NOMO-1 treated with DMSO at 0.1 percent for 48 hours (cell line): ENCODE results near the gene SEMA3A.
"Not testable (repeated sequence)": the region's sequence is repeated elsewhere in the genome, so short reads cannot be mapped to it uniquely, and the experiment has no call there.

Experiments
- DNase-seq: peaks from one replicate; lab custom pipeline; 2025; ENCODE audit not compliant: unreplicated experiment; lab: John Stamatoyannopoulos, UW

Gene SEMA3A

GRCh38 chr7:84069999-84070500 is 124.5 kb downstream of the SEMA3A start:
- DNase-seq, result no peak

DNA sequence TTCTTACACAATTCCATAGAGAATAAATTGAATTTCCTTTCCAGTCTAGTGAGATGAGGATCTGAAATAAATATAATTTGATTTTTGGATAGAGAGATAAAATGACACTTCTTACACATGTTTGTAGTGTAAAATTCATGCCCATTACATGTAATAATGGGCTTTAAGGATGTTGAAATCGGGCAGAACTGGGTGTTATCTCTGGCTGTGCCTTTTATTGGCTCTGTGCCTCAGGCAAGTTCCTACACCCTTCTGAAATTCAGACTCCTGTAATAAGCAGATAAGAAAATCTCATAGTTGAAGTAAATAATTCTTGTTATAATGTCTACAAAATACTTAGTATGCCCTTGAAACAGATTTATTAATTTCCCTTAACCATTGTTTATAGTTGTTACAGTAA is 125.6 kb downstream of the SEMA3A start:
- DNase-seq, result no peak

GRCh38 chr7:84062489-84062901 is 132.1 kb downstream of the SEMA3A start:
- DNase-seq, result not testable (repeated sequence)

DNA sequence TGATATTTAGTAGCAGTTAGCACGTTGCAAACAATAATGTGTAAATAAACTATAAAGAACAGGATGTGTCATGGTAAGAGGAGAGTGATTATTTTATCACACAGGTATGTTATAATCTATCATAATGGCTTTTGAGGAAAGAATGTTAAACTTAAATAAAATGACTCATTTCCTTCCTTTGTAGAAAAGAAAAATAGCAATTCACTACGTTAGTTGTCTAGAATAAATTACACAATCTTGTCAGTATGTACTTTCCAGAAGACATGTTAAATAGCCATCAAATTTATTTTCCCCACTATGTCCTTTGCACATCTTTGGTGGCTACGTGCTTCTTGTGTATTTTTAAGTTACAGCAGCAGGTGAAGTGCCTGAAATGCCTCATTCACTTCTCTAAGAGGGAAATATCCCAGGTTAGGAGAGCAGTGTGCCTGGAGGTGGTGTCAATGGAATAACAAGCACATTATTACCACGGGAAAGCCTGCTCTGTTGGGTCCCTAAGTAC is 133.8 kb downstream of the SEMA3A start:
- no peak for DNase-seq

DNA sequence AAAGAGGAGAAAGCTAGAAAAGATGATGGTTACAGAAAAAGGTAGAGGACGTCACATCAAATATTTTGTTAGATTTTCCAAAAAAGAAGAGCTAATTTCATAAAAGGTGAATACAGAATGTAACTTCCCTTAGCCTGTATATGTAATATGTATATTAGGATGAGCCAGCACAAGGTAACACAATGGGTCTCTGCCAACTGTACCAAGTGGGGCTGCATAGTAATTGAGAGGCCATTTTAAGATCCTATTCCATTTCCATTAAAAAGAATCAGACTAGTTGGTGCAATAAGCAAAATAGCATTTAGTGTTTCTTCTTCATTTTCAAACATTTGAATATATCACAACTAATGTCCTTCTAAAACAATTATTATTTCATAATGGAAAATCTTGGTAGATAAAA is 134.6 kb downstream of the SEMA3A start:
- DNase-seq, result no peak

- no peak for DNase-seq
Observed at GRCh38 chr7:84058311-84059076, 136.1 kb downstream of the SEMA3A start.

GRCh38 chr7:84057576-84057975 is 137.0 kb downstream of the SEMA3A start:
- no peak for DNase-seq

DNA sequence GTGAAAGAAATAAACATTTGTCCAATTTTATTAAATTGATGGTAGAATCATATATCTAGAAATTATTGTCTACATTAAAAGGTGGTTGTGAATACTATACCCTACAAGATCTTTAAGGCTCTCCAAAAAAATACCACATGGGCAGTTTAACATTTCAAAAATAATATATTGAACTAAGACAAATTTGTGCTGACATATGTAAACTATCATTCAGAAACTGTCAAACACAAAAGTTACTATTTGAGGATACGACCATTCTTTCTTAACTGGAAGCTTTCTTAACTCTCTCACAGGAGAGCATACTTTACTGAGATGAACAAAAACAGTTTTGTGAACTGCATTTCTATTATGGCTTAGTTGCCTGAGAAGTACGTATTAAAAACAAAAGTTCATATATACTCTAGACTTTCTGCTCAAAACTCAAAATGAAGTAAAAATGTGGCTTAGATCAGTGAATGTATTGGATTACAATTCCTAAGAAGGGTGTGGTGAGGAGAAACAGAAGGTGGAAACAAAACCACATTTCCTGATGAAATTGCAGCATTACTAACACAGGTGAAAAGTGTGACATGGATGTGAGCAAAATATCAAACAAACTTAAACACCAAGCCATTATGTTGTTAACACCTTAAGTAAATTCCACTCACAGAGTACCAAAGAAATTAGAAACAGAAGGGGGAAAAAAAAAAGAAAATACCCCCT is 138.5 kb downstream of the SEMA3A start:
- no peak for DNase-seq

DNA sequence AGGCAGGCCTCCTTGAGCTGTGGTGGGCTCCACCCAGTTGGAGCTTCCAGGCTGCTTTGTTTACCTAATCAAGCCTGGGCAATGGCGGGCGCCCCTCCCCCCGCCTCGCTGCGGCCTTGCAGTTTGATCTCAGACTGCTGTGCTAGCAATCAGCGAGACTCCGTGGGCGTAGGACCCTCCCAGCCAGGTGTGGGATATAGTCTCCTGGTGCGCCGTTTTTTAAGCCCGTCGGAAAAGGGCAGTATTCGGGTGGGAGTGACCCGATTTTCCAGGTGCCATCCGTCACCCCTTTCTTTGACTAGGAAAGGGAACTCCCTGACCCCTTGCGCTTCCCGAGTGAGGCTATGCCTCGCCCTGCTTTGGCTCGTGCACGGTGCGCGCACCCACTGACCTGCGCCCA is 139.4 kb downstream of the SEMA3A start:
- not testable (repeated sequence) for DNase-seq

GRCh38 chr7:84049071-84049836 is 145.3 kb downstream of the SEMA3A start:
- DNase-seq, result no peak

- no peak for DNase-seq
Observed at GRCh38 chr7:84047085-84047484, 147.5 kb downstream of the SEMA3A start.

- no peak for DNase-seq
Observed at GRCh38 chr7:84044834-84045233, 149.8 kb downstream of the SEMA3A start.

GRCh38 chr7:84043661-84044191 is 150.9 kb downstream of the SEMA3A start:
- no peak for DNase-seq

- DNase-seq, result no peak
Observed at GRCh38 chr7:84042110-84042539, 152.5 kb downstream of the SEMA3A start.

- DNase-seq, result no peak
Observed at GRCh38 chr7:84041649-84042048, 152.9 kb downstream of the SEMA3A start.

DNA sequence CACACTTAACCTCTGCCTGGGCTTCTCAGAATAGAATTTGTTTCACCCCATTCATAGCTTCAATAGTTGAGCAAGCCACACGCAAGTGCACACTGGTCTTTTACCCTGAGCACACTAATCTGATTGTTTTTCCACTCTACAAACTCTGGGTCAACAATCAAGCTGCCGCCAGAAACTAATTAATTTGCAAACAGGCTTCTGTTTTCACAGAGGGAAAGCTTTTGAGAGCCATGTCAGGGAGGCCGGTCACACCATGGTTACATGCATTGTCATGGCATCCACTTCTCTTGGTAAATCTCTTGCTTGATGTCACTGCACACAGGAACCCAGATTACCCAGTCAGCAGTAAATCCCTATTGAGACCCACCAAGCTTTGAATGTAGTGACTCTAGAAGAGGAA is 154.2 kb downstream of the SEMA3A start:
- DNase-seq, result no peak

- DNase-seq, result no peak
Observed at GRCh38 chr7:84039432-84039831, 155.2 kb downstream of the SEMA3A start.

GRCh38 chr7:84027678-84028077 is 166.9 kb downstream of the SEMA3A start:
- DNase-seq, result no peak

DNA sequence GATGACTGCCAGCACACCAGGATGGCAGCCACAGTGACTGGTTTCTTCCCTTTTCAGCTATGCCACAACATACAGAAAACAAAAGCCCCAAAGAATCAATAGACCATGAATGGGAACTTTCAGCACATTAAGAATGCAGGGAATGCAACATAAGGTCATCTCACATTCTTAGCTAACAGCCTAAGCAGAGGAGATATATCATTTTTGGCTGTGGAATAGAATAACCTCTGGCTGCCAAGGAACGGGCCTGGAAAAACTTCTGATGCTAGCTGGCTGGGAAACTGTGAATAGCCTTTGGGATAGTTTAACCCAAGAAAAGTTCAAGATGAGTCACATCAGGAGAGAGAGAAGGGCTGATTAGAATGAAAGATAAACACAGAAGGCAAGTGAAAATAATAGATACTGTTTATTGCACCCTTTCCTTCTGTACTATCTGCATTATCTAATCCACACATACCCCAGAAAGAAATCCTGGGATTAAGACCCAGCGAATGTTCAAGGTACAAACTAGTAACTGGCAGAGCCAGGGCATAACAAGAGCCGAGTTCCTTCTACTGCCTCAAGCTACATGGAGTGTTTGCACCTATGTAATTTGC is 169.2 kb downstream of the SEMA3A start:
- no peak for DNase-seq

- DNase-seq, result no peak
Observed at GRCh38 chr7:84022684-84023308, 171.8 kb downstream of the SEMA3A start.
